B cell (primary cell): ENCODE data around the gene PRKAG2. TPM values are rescaled to one million over a fixed set of nuclear protein-coding genes. Genes with fewer than 3 reads are reported as not detected.

Experiments used
- ATAC-seq: fragments of 200-7000 bp; cut with Tn5 transposase; one replicate; pipeline ENCODE4 v1.10.0; 2021; ENCODE audit warnings: low read depth, mild to moderate bottlenecking, moderate number of reproducible peaks, moderate library complexity
- CTCF ChIA-PET: fragments of 350-600 bp; sonication (Branson Sonifier 250); formaldehyde crosslinking; loops from one replicate; lab custom pipeline; 2021; ENCODE audit warnings: antibody characterized with exemption, inconsistent platforms; lab: Charles Lee
- POLR2A ChIA-PET: fragments of 350-600 bp; sonication (Branson Sonifier 250); formaldehyde crosslinking; loops from one replicate; lab custom pipeline; 2021; ENCODE audit warnings: antibody characterized with exemption; lab: Charles Lee
- DNase-seq: peaks from one replicate; pipeline ENCODE4 v3.0.0; 2013
- H2AFZ ChIP-seq: 2 replicates; pipeline ENCODE4 v1.6.1; 2012; ENCODE audit warnings: mild to moderate bottlenecking, low read depth, low read length; ENCODE audit not compliant: insufficient read depth, poor library complexity, severe bottlenecking
- H3K27ac ChIP-seq, 2 donors: 1 replicate in 1 of 2; 2 replicates in 1 of 2; pipeline ENCODE4 v1.5.1; 2012 to 2013; ENCODE audit warnings: low read length in 2 of 2, mild to moderate bottlenecking in 2 of 2, moderate library complexity in 1 of 2
- H3K27me3 ChIP-seq, 4 experiments: fragments of 200-600 bp in 1 of 4; sonication (generic) in 1 of 4; replicated peaks in 1 of 4; 1 replicate in 2 of 4; 2 replicates in 2 of 4; pipeline versions ENCODE4 v1.6.1 to v1.7.0; 2013 to 2016; ENCODE audit warnings: low read length in 3 of 4, mild to moderate bottlenecking in 2 of 4, mixed read lengths in 1 of 4, moderate library complexity in 1 of 4; ENCODE audit not compliant: insufficient read depth in 4 of 4, control insufficient read depth in 3 of 4; ENCODE audit errors: control extremely low read depth in 1 of 4
- H3K36me3 ChIP-seq, 2 experiments: replicated peaks in 1 of 2; 1 replicate in 1 of 2; 2 replicates in 1 of 2; pipeline versions ENCODE4 v1.6.1 to v1.7.1; 2013; ENCODE audit warnings: low read length in 1 of 2; ENCODE audit not compliant: insufficient read depth in 2 of 2, control insufficient read depth in 1 of 2; ENCODE audit errors: control extremely low read depth in 1 of 2, extremely low read depth in 1 of 2
- H3K4me1 ChIP-seq, 2 donors: fragments of 200-600 bp in 1 of 2; sonication (generic) in 1 of 2; 1 replicate in 1 of 2; 2 replicates in 1 of 2; pipeline versions ENCODE4 v1.5.1 to v1.6.1; 2013 to 2017; ENCODE audit warnings: low read length in 2 of 2; ENCODE audit not compliant: control insufficient read depth in 2 of 2, insufficient read depth in 2 of 2
- H3K4me2 ChIP-seq: replicated peaks from 2 replicates; pipeline ENCODE3; 2012; ENCODE audit warnings: mild to moderate bottlenecking, low read depth, low read length; ENCODE audit not compliant: poor library complexity, severe bottlenecking
- H3K4me3 ChIP-seq, 5 experiments: fragments of 200-600 bp in 1 of 5; sonication (generic) in 1 of 5; 1 replicate in 3 of 5; 2 replicates in 2 of 5; pipeline versions ENCODE4 v1.5.1 to v1.7.0; 2011 to 2016; ENCODE audit warnings: low read length in 4 of 5, mild to moderate bottlenecking in 4 of 5, low read depth in 2 of 5, control low read depth in 1 of 5, moderate library complexity in 1 of 5; ENCODE audit not compliant: insufficient read depth in 1 of 5; ENCODE audit errors: control extremely low read depth in 1 of 5, extremely low read depth in 1 of 5
- H3K79me2 ChIP-seq: fragments of 200-600 bp; sonication (generic); one replicate; pipeline ENCODE4 v1.6.0; 2016; ENCODE audit warnings: low read length; ENCODE audit not compliant: control insufficient read depth, insufficient read depth
- H3K9ac ChIP-seq: fragments of 200-600 bp; sonication (generic); 2 replicates; pipeline ENCODE4 v1.6.1; 2017; ENCODE audit warnings: mild to moderate bottlenecking, low read length, moderate library complexity
- H3K9me3 ChIP-seq, 3 donors: one replicate each; pipeline versions ENCODE4 v1.6.1 to v1.7.1; 2013; ENCODE audit warnings: low read length in 2 of 3; ENCODE audit not compliant: control insufficient read depth in 2 of 3, insufficient read depth in 1 of 3; ENCODE audit errors: control extremely low read depth in 1 of 3
- H4K20me1 ChIP-seq: 2 replicates; pipeline ENCODE4 v1.6.0; 2012; ENCODE audit warnings: mild to moderate bottlenecking, low read length; ENCODE audit not compliant: insufficient read depth, control insufficient read depth, poor library complexity, severe bottlenecking
- H3K27ac Mint-ChIP-seq: one replicate; pipeline ENCODE4 v1.8.0; 2021; ENCODE audit warnings: mixed read lengths
- H3K27me3 Mint-ChIP-seq: one replicate; pipeline ENCODE4 v1.8.0; 2021; ENCODE audit warnings: mixed read lengths
- H3K4me1 Mint-ChIP-seq: one replicate; pipeline ENCODE4 v1.8.0; 2021; ENCODE audit warnings: mixed read lengths
- H3K4me3 Mint-ChIP-seq: one replicate; pipeline ENCODE4 v1.8.0; 2021; ENCODE audit warnings: mixed read lengths
- H3K9me3 Mint-ChIP-seq: one replicate; pipeline ENCODE4 v1.8.0; 2022; ENCODE audit warnings: mixed read lengths; ENCODE audit not compliant: insufficient read depth
- EZH2 ChIP-seq: IDR thresholded peaks from 2 replicates; pipeline ENCODE4 v1.6.1; 2012; ENCODE audit warnings: borderline replicate concordance, low read depth, mild to moderate bottlenecking, moderate library complexity, low read length; ENCODE audit not compliant: insufficient read depth, poor library complexity, severe bottlenecking
- WGBS: methylation state at CpG from one replicate; pipeline ENCODE4 v1.1.5; 2013; ENCODE audit warnings: missing lambda C conversion rate; ENCODE audit not compliant: insufficient coverage; 5-methylcytosine and 5-hydroxymethylcytosine counted together
- intact Hi-C: fragments of 100-400 bp; cut with micrococcal nuclease; formaldehyde crosslinking; loops from one replicate; pipeline ENCODE4 v1.10.0; 2022
- polyA plus RNA-seq: library from polyadenylated mRNA; depleted of rRNA; stranded (reverse); fragments of >200 nt; gene quantifications from 2 replicates; pipeline ENCODE4 v1.2.3, GENCODE V29; 2012
- total RNA-seq, 2 donors: library from RNA; stranded (reverse); fragments of 120-200 nt in 1 of 2; gene quantifications; 1 replicate in 1 of 2; 2 replicates in 1 of 2; pipeline versions ENCODE4 v1.2.3 to v1.2.4, GENCODE V29; 2013 to 2022
- TF ChIP-seq, protein P1 (sequence below): fragments of 200-600 bp; IDR thresholded peaks from one replicate; pipeline ENCODE4 v1.8.0; 2022; ENCODE audit warnings: antibody characterized with exemption, mild to moderate bottlenecking

PRKAG2 gene
- total and polyA plus RNA-seq, 2 donors (not counting 1 experiment from before 2014, with no cell fraction given), result 22.1 to 56.3 TPM

- H4K20me1 ChIP-seq, result peaks cover 86% of the 10 kb centered on the region
- Mint-ChIP-seq H3K4me3 (no peak overlapping the region), H3K4me1 (peaks cover 30% of the 10 kb centered on the region), H3K27ac (no peak overlapping the region), H3K27me3 (no peaks in the 10 kb centered on the region), H3K9me3 (no peaks in the 10 kb centered on the region)
- CTCF ChIA-PET, result no interaction called here
- no peak overlapping the region for H2AFZ ChIP-seq
- POLR2A ChIA-PET, result no interaction called here
- no peak overlapping the region for H3K4me3 ChIP-seq
- ATAC-seq, result no peak
- H3K27ac ChIP-seq, result no peak overlapping the region
- H3K4me1 ChIP-seq, result peaks cover 0 to 7% of the 10 kb centered on the region in 2 donors
- DNase-seq, result no peak
- H3K79me2 ChIP-seq, result peaks cover 72% of the 10 kb centered on the region
- H3K36me3 ChIP-seq, result no peaks in the 10 kb centered on the region
- H3K9ac ChIP-seq, result no peak overlapping the region
- intact Hi-C loops, result no loop called here
- TF ChIP-seq, protein P1, sequence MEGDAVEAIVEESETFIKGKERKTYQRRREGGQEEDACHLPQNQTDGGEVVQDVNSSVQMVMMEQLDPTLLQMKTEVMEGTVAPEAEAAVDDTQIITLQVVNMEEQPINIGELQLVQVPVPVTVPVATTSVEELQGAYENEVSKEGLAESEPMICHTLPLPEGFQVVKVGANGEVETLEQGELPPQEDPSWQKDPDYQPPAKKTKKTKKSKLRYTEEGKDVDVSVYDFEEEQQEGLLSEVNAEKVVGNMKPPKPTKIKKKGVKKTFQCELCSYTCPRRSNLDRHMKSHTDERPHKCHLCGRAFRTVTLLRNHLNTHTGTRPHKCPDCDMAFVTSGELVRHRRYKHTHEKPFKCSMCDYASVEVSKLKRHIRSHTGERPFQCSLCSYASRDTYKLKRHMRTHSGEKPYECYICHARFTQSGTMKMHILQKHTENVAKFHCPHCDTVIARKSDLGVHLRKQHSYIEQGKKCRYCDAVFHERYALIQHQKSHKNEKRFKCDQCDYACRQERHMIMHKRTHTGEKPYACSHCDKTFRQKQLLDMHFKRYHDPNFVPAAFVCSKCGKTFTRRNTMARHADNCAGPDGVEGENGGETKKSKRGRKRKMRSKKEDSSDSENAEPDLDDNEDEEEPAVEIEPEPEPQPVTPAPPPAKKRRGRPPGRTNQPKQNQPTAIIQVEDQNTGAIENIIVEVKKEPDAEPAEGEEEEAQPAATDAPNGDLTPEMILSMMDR, result no peak
- TF ChIP-seq EZH2, result no peak
- H3K27me3 ChIP-seq, result no peaks in the 10 kb centered on the region
- H3K4me2 ChIP-seq, result no peak overlapping the region
- WGBS, result 99% methylated on average over 16 of the region's 20 CpGs
- no peaks in the 10 kb centered on the region for H3K9me3 ChIP-seq
These were observed 60.2 kb downstream of the PRKAG2 start for GRCh38 chr7:151816562-151817314.

GRCh38 chr7:151815419-151815818, 61.5 kb downstream of the PRKAG2 start:
- peaks cover 30% of the 10 kb centered on the region for H3K4me1 Mint-ChIP-seq
- H3K27ac Mint-ChIP-seq, result no peak overlapping the region
- DNase-seq, result no peak
- peaks cover 0 to 7% of the 10 kb centered on the region in 2 donors for H3K4me1 ChIP-seq
- no peak overlapping the region for H3K9ac ChIP-seq
- peaks cover 74% of the 10 kb centered on the region for H4K20me1 ChIP-seq
- no peaks in the 10 kb centered on the region for H3K27me3 Mint-ChIP-seq
- H3K9me3 ChIP-seq, result no peaks in the 10 kb centered on the region
- H3K4me3 Mint-ChIP-seq, result no peak overlapping the region
- intact Hi-C loops, result no loop called here
- H3K4me2 ChIP-seq, result no peak overlapping the region
- no peak overlapping the region for H3K4me3 ChIP-seq
- H3K27ac ChIP-seq, result no peak overlapping the region
- H3K9me3 Mint-ChIP-seq, result no peaks in the 10 kb centered on the region
- no peak for ATAC-seq
- H3K27me3 ChIP-seq, result no peaks in the 10 kb centered on the region
- WGBS, result 94% methylated on average over 4 of the region's 5 CpGs
- TF ChIP-seq, protein P1, result no peak
- no peak for TF ChIP-seq EZH2
- ChIA-PET CTCF (no interaction called here), POLR2A (no interaction called here)
- H3K36me3 ChIP-seq, result no peaks in the 10 kb centered on the region
- peaks cover 59% of the 10 kb centered on the region for H3K79me2 ChIP-seq
- H2AFZ ChIP-seq, result no peak overlapping the region
